Right cardiac atrium (tissue), 5 donors: ENCODE measurements around the gene SLTM. TPM values are rescaled to one million over a fixed set of nuclear protein-coding genes. Genes with fewer than 3 reads are reported as not detected.
A peak's percentile ranks its signal among the peaks of the same experiment; 100 is the strongest.
"Not testable (repeated sequence)": the region's sequence is repeated elsewhere in the genome, so short reads cannot be mapped to it uniquely, and the experiment has no call there.

Source experiments
- ATAC-seq, 2 donors: fragments of 200-7000 bp; cut with Tn5 transposase; one replicate each; pipeline versions ENCODE4 v1.8.0 to v1.9.1; 2020; ENCODE audit warnings: moderate library complexity in 2 of 2, mild to moderate bottlenecking in 1 of 2
- DNase-seq, 3 donors: peaks; one replicate each; pipeline ENCODE4 v3.0.0-alpha.2; 2020
- H3K27ac ChIP-seq: one replicate; pipeline ENCODE4 v1.5.1; 2013; ENCODE audit warnings: mild to moderate bottlenecking, low read length, control low read depth, moderate library complexity
- H3K27me3 ChIP-seq: one replicate; pipeline ENCODE4 v1.6.1; 2013; ENCODE audit not compliant: control insufficient read depth, insufficient read depth
- H3K4me1 ChIP-seq: one replicate; pipeline ENCODE4 v1.6.1; 2013; ENCODE audit warnings: low read length; ENCODE audit not compliant: control insufficient read depth, insufficient read depth
- H3K4me3 ChIP-seq: one replicate; pipeline ENCODE4 v1.5.1; 2013; ENCODE audit warnings: low read length, control low read depth
- H3K9me3 ChIP-seq: one replicate; pipeline ENCODE4 v1.6.1; 2013; ENCODE audit warnings: low read length; ENCODE audit not compliant: control insufficient read depth
- WGBS: extraction: QIAGEN DNeasy Blood & Tissue Kit; methylation state at CpG from one replicate; pipeline ENCODE4 v1.1.7; 2013; 5-methylcytosine and 5-hydroxymethylcytosine counted together
- intact Hi-C, 4 donors: fragments of 100-400 bp; cut with DNase I; formaldehyde crosslinking; loops; one replicate each; pipeline versions ENCODE4 v1.11.0 to v1.14.0; 2022 to 2023
- polyA plus RNA-seq: library from polyadenylated mRNA; stranded (reverse); fragments of 200-250 nt; gene quantifications from one replicate; pipeline ENCODE4 v1.2.3, GENCODE V29; 2013
- total RNA-seq, 4 donors: library from RNA; stranded (reverse); fragmentation: NEBNext Ultra II Directional; extraction: Animal tissue kit (Norgen Biotek cat#: 25700); gene quantifications; one replicate each; pipeline ENCODE4 v1.2.1, GENCODE V29; 2021
- donor health status: healthy with polysubstance abuse.
- donor health status: DM: no; HTN: yes; CAD: no.
- donor health status: DM: no; HTN: no; CAD: no.
- donor health status: DM: no; HTN: yes; CAD: no; lungs with severe emphysema.
- donor health status: DM: yes; HTN: yes; CAD: no.

The SLTM gene
- total and polyA plus RNA-seq, 5 donors = 43.7 to 69.3 (median 53.7) TPM

DNA sequence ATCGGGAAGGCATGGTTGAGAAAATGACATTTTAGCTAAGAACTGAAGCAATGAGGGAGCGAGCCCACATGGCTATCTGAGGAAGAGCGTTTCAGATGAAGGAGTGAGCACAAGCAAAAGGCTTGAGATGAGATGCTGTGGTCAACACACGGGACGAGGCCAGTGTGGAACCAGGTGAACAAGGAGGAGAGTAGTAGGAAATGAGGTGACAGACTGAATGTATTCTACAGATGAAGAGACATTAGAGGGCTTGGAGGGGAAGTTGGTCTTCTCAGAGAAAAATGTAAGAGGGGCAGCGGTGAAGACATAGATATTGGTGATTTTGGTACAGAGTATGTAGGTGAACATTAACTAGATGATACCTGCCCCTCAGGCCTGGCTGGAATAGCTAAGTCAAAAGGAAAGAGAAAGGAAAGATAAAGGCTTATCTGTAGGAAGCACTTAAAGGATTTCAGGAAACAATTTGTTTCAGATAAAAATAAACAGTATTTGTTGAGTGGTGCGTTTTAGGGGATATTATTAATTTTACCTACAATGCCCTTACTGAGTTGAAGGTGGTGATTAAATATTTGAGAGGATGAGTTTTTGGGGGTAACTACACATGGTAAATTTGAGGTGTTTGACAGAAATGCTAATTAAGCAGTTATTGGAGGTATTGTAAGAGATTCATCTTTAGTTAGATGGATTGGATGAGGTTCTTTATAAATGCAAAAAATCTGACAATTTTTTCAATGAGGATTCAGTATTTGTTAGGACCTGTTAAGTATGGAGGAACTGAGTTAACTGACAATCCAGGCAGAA is 57.0 kb downstream of the SLTM start:
- no peaks in the 10 kb centered on the region for H3K27me3 ChIP-seq
- DNase-seq = no peak
- no peak overlapping the region for H3K4me3 ChIP-seq
- no peak overlapping the region for H3K27ac ChIP-seq
- no peak for ATAC-seq
- intact Hi-C loops = no loop called here
- 77% methylated on average over 7 of the region's 7 CpGs for WGBS
- no peaks in the 10 kb centered on the region for H3K9me3 ChIP-seq
- no peaks in the 10 kb centered on the region for H3K4me1 ChIP-seq

- intact Hi-C loops = no loop called here
- Histone ChIP-seq H3K27ac (no peak overlapping the region), H3K4me3 (no peak overlapping the region), H3K9me3 (no peaks in the 10 kb centered on the region), H3K4me1 (no peaks in the 10 kb centered on the region), H3K27me3 (no peaks in the 10 kb centered on the region)
- ATAC-seq (no peak), DNase-seq (no peak)
These were observed 58.1 kb downstream of the SLTM start for GRCh38 chr15:58875343-58875742.

- Histone ChIP-seq H3K27ac (no peak overlapping the region), H3K4me3 (no peak overlapping the region), H3K4me1 (no peaks in the 10 kb centered on the region), H3K27me3 (no peaks in the 10 kb centered on the region), H3K9me3 (no peaks in the 10 kb centered on the region)
- ATAC-seq (no peak), DNase-seq (no peak)
- 76% methylated on average over 1 of the region's 1 CpG for WGBS
- intact Hi-C loops = no loop called here
These were observed 60.2 kb downstream of the SLTM start for GRCh38 chr15:58873267-58873666.

DNA sequence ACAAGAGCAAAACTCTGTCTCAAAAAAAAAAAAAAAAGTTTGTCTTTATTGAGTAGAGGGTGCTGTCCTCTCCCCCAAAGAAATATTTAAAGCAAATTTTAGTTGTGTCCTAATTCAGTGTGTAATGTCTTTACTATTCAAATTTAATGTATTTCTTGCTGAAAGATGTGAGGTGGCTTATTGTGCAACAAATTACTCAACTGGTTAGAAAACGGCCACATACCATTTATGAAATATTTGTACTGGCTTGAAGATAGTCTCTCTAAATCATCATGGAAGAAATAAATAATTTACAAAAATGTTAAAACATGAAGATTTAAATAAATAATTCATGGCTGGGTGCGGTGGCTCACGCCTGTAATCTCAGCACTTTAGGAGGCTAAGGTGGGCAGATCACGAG is 63.0 kb downstream of the SLTM start:
- WGBS = 91% methylated on average over 4 of the region's 4 CpGs
- ATAC-seq (no peak), DNase-seq (no peak)
- H3K27me3 ChIP-seq = no peaks in the 10 kb centered on the region
- H3K4me1 ChIP-seq = no peaks in the 10 kb centered on the region
- intact Hi-C loops = no loop called here
- H3K9me3 ChIP-seq = no peaks in the 10 kb centered on the region
- H3K27ac ChIP-seq = no peak overlapping the region
- H3K4me3 ChIP-seq = no peak overlapping the region

- Histone ChIP-seq H3K27ac (no peak overlapping the region), H3K27me3 (no peaks in the 10 kb centered on the region), H3K9me3 (no peaks in the 10 kb centered on the region), H3K4me1 (no peaks in the 10 kb centered on the region), H3K4me3 (no peak overlapping the region)
- WGBS = 99% methylated on average over 4 of the region's 4 CpGs
- DNase-seq = no peak
- intact Hi-C loops = no loop called here
- no peak for ATAC-seq
These were observed 65.6 kb downstream of the SLTM start for GRCh38 chr15:58867926-58868325.

- no peaks in the 10 kb centered on the region for H3K27me3 ChIP-seq
- no peaks in the 10 kb centered on the region for H3K4me1 ChIP-seq
- WGBS = 27% methylated on average over 15 of the region's 15 CpGs
- intact Hi-C loops = no loop called here
- no peaks in the 10 kb centered on the region for H3K9me3 ChIP-seq
- ATAC-seq (peak; percentile 67 to 73), DNase-seq (peak; percentile 35 to 72 (median 64))
- H3K4me3 ChIP-seq = peak overlapping the region; percentile 59
- peak overlapping the region; percentile 65 for H3K27ac ChIP-seq
These were observed 68.0 kb downstream of the SLTM start for GRCh38 chr15:58865425-58865880.

DNA sequence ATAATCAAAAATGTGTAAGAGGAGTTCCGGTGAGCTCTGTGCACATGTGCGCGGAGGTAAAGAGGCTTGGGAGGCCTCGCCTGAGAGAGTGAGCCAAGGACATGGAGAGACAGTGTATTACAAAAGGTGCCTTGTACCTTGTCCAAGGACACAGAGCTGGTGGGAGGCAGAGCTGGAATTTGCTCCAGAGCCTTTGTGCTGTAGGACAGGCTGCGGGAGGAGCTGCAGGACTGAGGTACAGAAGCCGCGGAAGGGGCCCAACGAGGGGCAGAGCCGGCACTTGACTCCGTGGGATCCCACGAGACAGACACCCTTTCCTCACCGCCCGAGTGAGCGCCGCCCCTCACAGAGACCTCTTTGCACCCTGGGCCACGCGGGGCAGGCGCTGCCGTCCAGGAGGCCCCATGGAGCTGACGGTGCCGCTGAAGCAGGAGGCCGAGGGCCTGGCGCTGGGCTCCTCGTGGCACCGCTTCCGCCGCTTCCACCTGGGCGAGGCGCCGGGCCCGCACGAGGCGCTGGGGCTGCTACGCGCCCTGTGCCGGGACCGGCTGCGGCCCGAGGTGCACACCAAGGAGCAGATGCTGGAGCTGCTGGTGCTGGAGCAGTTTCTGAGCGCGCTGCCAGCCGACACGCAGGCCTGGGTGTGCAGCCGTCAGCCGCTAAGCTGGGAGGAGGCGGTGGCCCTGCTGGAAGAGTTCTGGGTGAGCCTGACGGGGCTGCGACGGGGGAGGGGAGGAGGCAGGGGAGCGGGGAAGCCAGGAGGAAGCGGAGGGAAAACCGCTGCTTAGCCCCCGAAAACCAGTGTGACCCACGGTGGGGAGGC is 68.7 kb downstream of the SLTM start:
- H3K27ac ChIP-seq = peak overlapping the region; percentile 65
- no peaks in the 10 kb centered on the region for H3K27me3 ChIP-seq
- intact Hi-C loops = no loop called here
- peak overlapping the region; percentile 59 for H3K4me3 ChIP-seq
- no peaks in the 10 kb centered on the region for H3K4me1 ChIP-seq
- WGBS = 9% methylated on average over 54 of the region's 54 CpGs
- H3K9me3 ChIP-seq = no peaks in the 10 kb centered on the region
- ATAC-seq (peak; percentile 82 to 86), DNase-seq (peak; percentile 72 to 90 (median 89))

DNA sequence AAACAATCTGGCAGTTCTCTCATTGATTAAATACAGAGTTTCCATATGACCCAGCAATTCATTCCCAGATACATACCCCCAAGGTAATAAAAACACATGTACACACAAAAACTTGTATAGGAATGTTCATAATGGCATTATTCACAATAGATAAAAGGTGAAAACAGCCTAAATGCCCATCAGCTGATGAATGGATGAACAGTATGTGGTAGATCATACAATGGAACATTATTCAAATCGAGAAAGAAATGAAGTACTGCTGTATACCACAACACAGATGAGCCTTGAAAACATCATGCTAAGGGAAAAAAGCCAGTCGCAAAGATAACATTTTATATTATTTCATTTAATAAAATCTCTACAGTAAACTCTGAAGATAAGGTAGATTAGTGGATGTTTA is 71.2 kb downstream of the SLTM start:
- H3K4me3 ChIP-seq = no peak overlapping the region
- DNase-seq = no peak
- intact Hi-C loops = no loop called here
- no peak for ATAC-seq
- 91% methylated on average over 2 of the region's 2 CpGs for WGBS
- H3K9me3 ChIP-seq = no peaks in the 10 kb centered on the region
- no peaks in the 10 kb centered on the region for H3K27me3 ChIP-seq
- no peak overlapping the region for H3K27ac ChIP-seq
- H3K4me1 ChIP-seq = no peaks in the 10 kb centered on the region

GRCh38 chr15:58856621-58857020 is 76.9 kb downstream of the SLTM start:
- 50% methylated on average over 1 of the region's 1 CpG for WGBS

GRCh38 chr15:58856086-58856485 is 77.4 kb downstream of the SLTM start:
- Histone ChIP-seq H3K4me1 (no peaks in the 10 kb centered on the region), H3K4me3 (no peak overlapping the region), H3K27ac (no peak overlapping the region), H3K27me3 (no peaks in the 10 kb centered on the region), H3K9me3 (no peaks in the 10 kb centered on the region)
- ATAC-seq (no peak), DNase-seq (no peak)
- intact Hi-C loops = no loop called here

More at GRCh38 chr15:58856621-58857020, 76.9 kb downstream of the SLTM start:
- H3K4me3 ChIP-seq, H3K9me3 ChIP-seq, ATAC-seq, H3K4me1 ChIP-seq, H3K27me3 ChIP-seq, intact Hi-C loops, DNase-seq, H3K27ac ChIP-seq: not testable (repeated sequence)

GRCh38 chr15:58854593-58854992 is 78.9 kb downstream of the SLTM start:
- no peak overlapping the region for H3K4me3 ChIP-seq
- H3K27me3 ChIP-seq = no peaks in the 10 kb centered on the region
- DNase-seq (no peak), ATAC-seq (no peak)
- no peaks in the 10 kb centered on the region for H3K4me1 ChIP-seq
- no peak overlapping the region for H3K27ac ChIP-seq
- WGBS = 54% methylated on average over 4 of the region's 4 CpGs
- H3K9me3 ChIP-seq = no peaks in the 10 kb centered on the region
- intact Hi-C loops = no loop called here
